ENCODE results near the gene ZNF689. TPM values are rescaled to one million over a fixed set of nuclear protein-coding genes. Genes with fewer than 3 reads are reported as not detected.

ZNF689 gene
- total and polyA plus RNA-seq, 2 of the 4 experiments (the other 2 are of a cell fraction): 2.7 to 2.9 TPM

DNA sequence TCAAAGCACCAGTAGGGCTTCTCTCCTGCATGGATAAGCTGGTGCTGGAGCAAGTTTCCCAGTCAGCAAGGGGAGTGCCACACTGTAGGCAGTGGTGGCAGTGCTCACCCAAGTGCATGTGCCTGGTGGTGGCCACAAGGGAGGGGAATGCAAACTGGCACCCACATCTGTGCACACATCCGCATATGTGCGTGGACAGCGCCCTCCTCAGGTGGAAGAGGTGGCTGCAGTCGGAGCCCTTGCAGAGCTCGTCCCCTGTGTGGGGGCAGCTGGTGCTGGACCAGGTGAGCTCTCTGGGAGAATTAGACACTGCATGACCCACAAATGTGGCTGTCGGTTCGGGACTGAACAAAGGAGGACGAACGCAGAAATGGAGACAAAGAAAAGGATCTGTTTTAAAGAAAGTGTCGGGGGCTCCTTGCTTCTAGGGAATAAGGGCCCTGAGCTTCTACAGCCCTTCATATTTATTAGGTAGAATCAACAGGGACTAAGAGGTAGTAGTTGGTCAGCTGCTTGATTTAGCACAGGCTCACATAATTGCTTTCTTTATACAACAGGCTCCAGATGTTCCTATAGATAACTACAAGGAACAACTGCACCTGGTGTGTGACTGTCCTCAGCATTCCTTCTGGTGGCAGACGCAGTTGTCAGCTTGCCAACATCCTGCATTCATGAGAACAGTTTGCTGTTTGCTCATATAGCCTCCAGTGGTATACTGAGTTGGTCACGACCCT lies 5.3 kb upstream of the ZNF689 start:
- in situ Hi-C loops (cut with MboI; ENCODE audit: low sequenced_read_pairs): no loop called here
- Histone ChIP-seq H4K20me1 (ENCODE audit: insufficient read depth, low read length) (no peaks in the 10 kb centered on the region), H3K79me1 (ENCODE audit: low read depth in 1 of 2, low read length in 2 of 2) (peaks cover 0 to 4% of the 10 kb centered on the region in 2 experiments; a peak in 1 of 4 replicates), H3K56ac (ENCODE audit: extremely low read depth, insufficient read depth, low read length) (no peak overlapping the region), H3K36me3 (ENCODE audit: control insufficient read depth, insufficient read depth, low read length) (no peaks in the 10 kb centered on the region), H3K18ac (ENCODE audit: low read depth, low read length) (no peak overlapping the region), H2BK5ac (ENCODE audit: low read depth, low read length, poor library complexity, severe bottlenecking) (no peak overlapping the region), H4K5ac (ENCODE audit: low read depth, low read length) (no peak overlapping the region), H4K91ac (ENCODE audit: insufficient read depth, low read depth, low read length) (no peak overlapping the region), H3K4ac (ENCODE audit: low read depth, low read length) (no peak overlapping the region), H3K9me3 (ENCODE audit: control insufficient read depth, insufficient read depth, low read length) (no peaks in the 10 kb centered on the region), H2BK120ac (ENCODE audit: low read depth, low read length) (no peak overlapping the region), H3K9ac (ENCODE audit: low read depth, low read length) (no peak overlapping the region), H3K27ac (ENCODE audit: insufficient read depth, low read length) (no peak overlapping the region), H3K23ac (ENCODE audit: low read depth, low read length) (no peak overlapping the region), H2AK9ac (replicated peaks; ENCODE audit: low read depth, low read length, poor library complexity) (no peak overlapping the region), H3K9me1 (ENCODE audit: insufficient read depth, low read length) (no peaks in the 10 kb centered on the region), H2AK5ac (ENCODE audit: low read depth, low read length) (no peak overlapping the region), H4K8ac (ENCODE audit: low read depth in 2 of 2, low read length in 2 of 2) (no peak overlapping the region), H3K4me1 (ENCODE audit: control insufficient read depth, insufficient read depth, low read length) (no peaks in the 10 kb centered on the region), H3K4me3 (ENCODE audit: insufficient read depth, low read depth, low read length) (no peak overlapping the region), H3K27me3 (ENCODE audit: control insufficient read depth, insufficient read depth, low read length) (no peaks in the 10 kb centered on the region; the same call in 1 of the 2 replicates), H2BK15ac (ENCODE audit: low read depth, low read length) (no peak overlapping the region), H3K14ac (replicated peaks; ENCODE audit: low read depth, low read length) (no peak overlapping the region), H2BK20ac (ENCODE audit: low read depth, low read length) (no peak overlapping the region), H2AFZ (replicated peaks; ENCODE audit: low read length, poor library complexity) (peak overlapping the region; percentile 65), H3K4me2 (ENCODE audit: low read depth, low read length) (no peak overlapping the region)
- peak; percentile 35; the same call in 1 of the 2 replicates for TF ChIP-seq SMC3 (IDR thresholded peaks at IDR 0.05; ENCODE audit: low read depth, low read length)
- TF ChIP-seq, protein P1, sequence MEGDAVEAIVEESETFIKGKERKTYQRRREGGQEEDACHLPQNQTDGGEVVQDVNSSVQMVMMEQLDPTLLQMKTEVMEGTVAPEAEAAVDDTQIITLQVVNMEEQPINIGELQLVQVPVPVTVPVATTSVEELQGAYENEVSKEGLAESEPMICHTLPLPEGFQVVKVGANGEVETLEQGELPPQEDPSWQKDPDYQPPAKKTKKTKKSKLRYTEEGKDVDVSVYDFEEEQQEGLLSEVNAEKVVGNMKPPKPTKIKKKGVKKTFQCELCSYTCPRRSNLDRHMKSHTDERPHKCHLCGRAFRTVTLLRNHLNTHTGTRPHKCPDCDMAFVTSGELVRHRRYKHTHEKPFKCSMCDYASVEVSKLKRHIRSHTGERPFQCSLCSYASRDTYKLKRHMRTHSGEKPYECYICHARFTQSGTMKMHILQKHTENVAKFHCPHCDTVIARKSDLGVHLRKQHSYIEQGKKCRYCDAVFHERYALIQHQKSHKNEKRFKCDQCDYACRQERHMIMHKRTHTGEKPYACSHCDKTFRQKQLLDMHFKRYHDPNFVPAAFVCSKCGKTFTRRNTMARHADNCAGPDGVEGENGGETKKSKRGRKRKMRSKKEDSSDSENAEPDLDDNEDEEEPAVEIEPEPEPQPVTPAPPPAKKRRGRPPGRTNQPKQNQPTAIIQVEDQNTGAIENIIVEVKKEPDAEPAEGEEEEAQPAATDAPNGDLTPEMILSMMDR (conservative IDR thresholded peaks at IDR 0.05; ENCODE audit: low read depth, low read length): peak; percentile 50
- no peak for TF ChIP-seq MXI1 (IDR thresholded peaks at IDR 0.05; ENCODE audit: borderline replicate concordance, low read depth, low read length)
- no peak for TF ChIP-seq NFE2L2 (IDR thresholded peaks at IDR 0.05; ENCODE audit: low read depth, low read length)
- TF ChIP-seq, protein P2, sequence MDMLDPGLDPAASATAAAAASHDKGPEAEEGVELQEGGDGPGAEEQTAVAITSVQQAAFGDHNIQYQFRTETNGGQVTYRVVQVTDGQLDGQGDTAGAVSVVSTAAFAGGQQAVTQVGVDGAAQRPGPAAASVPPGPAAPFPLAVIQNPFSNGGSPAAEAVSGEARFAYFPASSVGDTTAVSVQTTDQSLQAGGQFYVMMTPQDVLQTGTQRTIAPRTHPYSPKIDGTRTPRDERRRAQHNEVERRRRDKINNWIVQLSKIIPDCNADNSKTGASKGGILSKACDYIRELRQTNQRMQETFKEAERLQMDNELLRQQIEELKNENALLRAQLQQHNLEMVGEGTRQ (IDR thresholded peaks at IDR 0.05; ENCODE audit: low read depth, low read length): no peak
- TF ChIP-seq RAD21 (IDR thresholded peaks at IDR 0.05; ENCODE audit: low read length): peak; percentile 58
- DNase-seq: peak; percentile 8
- WGBS, 2 experiments (ENCODE audit: extremely low coverage in 2 of 2, insufficient read length in 1 of 2): 11% methylated on average over 5 of the region's 12 CpGs; no CpG with 5 or more reads in 1 of the 2 experiments
- no TSS peak for BruUV-seq (replicated peaks)
- dilution Hi-C loops (cut with HindIII; ENCODE audit: low sequenced_read_pairs, unreplicated experiment): no loop called here
- ChIA-PET POLR2A (ENCODE audit: unreplicated experiment) (no interaction called here), CTCF (interaction anchor here (0.6 to 1.6 kb wide), 5 partner anchors 13 to 31 kb away, joined by 3 to 5 read pairs (median 4); no protein-coding TSS in a partner anchor)
- intact Hi-C loops (cut with micrococcal nuclease): no loop called here
- ATAC-seq (ENCODE audit: low read depth): peak; percentile 42; the same call in 1 of the 2 replicates

All from IMR-90 (cell line).